ENCODE measurements around the gene ADAM30.

The ADAM30 gene

GRCh38 chr1:119879510-119880434, 16.5 kb downstream of the ADAM30 start:
- H3K4me3 ChIP-seq (ENCODE audit: low read depth, low read length) = no peak overlapping the region
- H3K27ac ChIP-seq = no peak overlapping the region
- no peaks in the 10 kb centered on the region for H3K36me3 ChIP-seq
- DNase-seq = no peak
- H3K27me3 ChIP-seq (ENCODE audit: insufficient read depth, low read depth, severe bottlenecking) = no peaks in the 10 kb centered on the region
- TF ChIP-seq, protein P1, sequence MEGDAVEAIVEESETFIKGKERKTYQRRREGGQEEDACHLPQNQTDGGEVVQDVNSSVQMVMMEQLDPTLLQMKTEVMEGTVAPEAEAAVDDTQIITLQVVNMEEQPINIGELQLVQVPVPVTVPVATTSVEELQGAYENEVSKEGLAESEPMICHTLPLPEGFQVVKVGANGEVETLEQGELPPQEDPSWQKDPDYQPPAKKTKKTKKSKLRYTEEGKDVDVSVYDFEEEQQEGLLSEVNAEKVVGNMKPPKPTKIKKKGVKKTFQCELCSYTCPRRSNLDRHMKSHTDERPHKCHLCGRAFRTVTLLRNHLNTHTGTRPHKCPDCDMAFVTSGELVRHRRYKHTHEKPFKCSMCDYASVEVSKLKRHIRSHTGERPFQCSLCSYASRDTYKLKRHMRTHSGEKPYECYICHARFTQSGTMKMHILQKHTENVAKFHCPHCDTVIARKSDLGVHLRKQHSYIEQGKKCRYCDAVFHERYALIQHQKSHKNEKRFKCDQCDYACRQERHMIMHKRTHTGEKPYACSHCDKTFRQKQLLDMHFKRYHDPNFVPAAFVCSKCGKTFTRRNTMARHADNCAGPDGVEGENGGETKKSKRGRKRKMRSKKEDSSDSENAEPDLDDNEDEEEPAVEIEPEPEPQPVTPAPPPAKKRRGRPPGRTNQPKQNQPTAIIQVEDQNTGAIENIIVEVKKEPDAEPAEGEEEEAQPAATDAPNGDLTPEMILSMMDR (IDR thresholded peaks at IDR 0.05; ENCODE audit: low read depth, low read length) = no peak
- H3K9me3 ChIP-seq (ENCODE audit: severe bottlenecking) = no peaks in the 10 kb centered on the region

DNA sequence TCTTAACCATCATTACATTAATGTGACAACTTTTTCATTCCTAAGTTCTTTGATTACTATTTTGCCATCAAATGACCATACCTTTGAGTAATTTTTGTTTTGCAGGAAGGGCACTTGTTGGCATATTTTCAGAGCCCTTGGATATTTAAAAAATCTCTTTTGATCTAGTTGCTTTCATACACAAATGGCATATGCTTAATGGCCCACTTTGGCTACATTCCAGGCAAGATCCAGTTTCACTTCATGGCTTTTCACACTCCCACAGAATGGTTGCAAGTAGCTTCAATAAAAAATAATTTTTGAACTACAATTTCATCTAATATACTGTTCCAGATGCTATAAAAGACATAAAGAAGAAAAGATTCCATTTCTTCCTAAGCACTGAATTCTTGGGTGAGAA, 18.1 kb downstream of the ADAM30 start:
- Histone ChIP-seq H3K27ac (no peak overlapping the region), H3K27me3 (ENCODE audit: insufficient read depth, low read depth, severe bottlenecking) (no peaks in the 10 kb centered on the region), H3K36me3 (no peaks in the 10 kb centered on the region), H3K9me3 (ENCODE audit: severe bottlenecking) (no peaks in the 10 kb centered on the region), H3K4me3 (ENCODE audit: low read depth, low read length) (no peak overlapping the region)
- TF ChIP-seq, protein P1 (IDR thresholded peaks at IDR 0.05; ENCODE audit: low read depth, low read length) = no peak
- DNase-seq = no peak

- Histone ChIP-seq H3K36me3 (no peaks in the 10 kb centered on the region), H3K27ac (no peak overlapping the region), H3K27me3 (ENCODE audit: insufficient read depth, low read depth, severe bottlenecking) (no peaks in the 10 kb centered on the region), H3K9me3 (ENCODE audit: severe bottlenecking) (no peaks in the 10 kb centered on the region), H3K4me3 (ENCODE audit: low read depth, low read length) (no peak overlapping the region)
- TF ChIP-seq, protein P1 (IDR thresholded peaks at IDR 0.05; ENCODE audit: low read depth, low read length) = no peak
- no peak for DNase-seq
These were observed 22.1 kb downstream of the ADAM30 start for GRCh38 chr1:119874186-119874585.

- H3K4me3 ChIP-seq (ENCODE audit: low read depth, low read length) = no peak overlapping the region
- no peaks in the 10 kb centered on the region for H3K27me3 ChIP-seq (ENCODE audit: insufficient read depth, low read depth, severe bottlenecking)
- H3K9me3 ChIP-seq (ENCODE audit: severe bottlenecking) = no peaks in the 10 kb centered on the region
- no peak for DNase-seq
- no peaks in the 10 kb centered on the region for H3K36me3 ChIP-seq
- TF ChIP-seq, protein P1 (IDR thresholded peaks at IDR 0.05; ENCODE audit: low read depth, low read length) = no peak
- no peak overlapping the region for H3K27ac ChIP-seq
These were observed 22.9 kb downstream of the ADAM30 start for GRCh38 chr1:119873135-119874015.

- no peaks in the 10 kb centered on the region for H3K9me3 ChIP-seq (ENCODE audit: severe bottlenecking)
- TF ChIP-seq, protein P1 (IDR thresholded peaks at IDR 0.05; ENCODE audit: low read depth, low read length) = no peak
- H3K36me3 ChIP-seq = no peaks in the 10 kb centered on the region
- no peak overlapping the region for H3K4me3 ChIP-seq (ENCODE audit: low read depth, low read length)
- no peak for DNase-seq
- no peaks in the 10 kb centered on the region for H3K27me3 ChIP-seq (ENCODE audit: insufficient read depth, low read depth, severe bottlenecking)
- no peak overlapping the region for H3K27ac ChIP-seq
These were observed 24.4 kb downstream of the ADAM30 start for GRCh38 chr1:119871881-119872280.
